Measurements from ENCODE around the gene CENPP.
"Not testable (repeated sequence)": the region's sequence is repeated elsewhere in the genome, so short reads cannot be mapped to it uniquely, and the experiment has no call there.

The CENPP gene

DNA sequence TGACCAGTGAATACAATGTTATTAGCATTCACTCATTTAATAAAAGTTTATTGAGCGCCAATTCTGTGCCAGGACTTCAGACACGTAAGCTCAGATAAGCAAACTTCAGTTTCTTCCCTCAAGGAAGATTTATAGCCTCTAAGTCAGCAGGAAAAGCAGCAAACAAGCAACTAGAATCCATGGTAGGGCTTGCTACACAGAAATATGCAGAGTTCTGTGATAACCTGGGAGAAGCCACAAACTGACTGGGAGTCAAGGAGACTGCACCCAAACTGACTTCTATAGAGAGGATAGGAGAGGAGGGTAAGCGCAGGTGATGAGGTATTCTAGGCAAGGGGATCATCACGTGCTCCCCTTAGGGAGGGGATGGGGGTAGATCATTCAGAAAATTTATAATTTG, 80.1 kb downstream of the CENPP start:
- DNase-seq (ENCODE audit: insufficient read length, low spot score) (no peak), FAIRE-seq (peak; percentile 40)
- TF ChIP-seq POLR2AphosphoS5 (IDR thresholded peaks at IDR 0.05; ENCODE audit: low read depth, low read length) (no peak), TAF1 (IDR thresholded peaks at IDR 0.05; ENCODE audit: low read depth, low read length) (no peak), SPI1 (IDR thresholded peaks at IDR 0.05; ENCODE audit: low read depth, low read length) (no peak), POU2F2 (IDR thresholded peaks at IDR 0.05; ENCODE audit: low read depth, low read length) (no peak), POLR2A (IDR thresholded peaks at IDR 0.05; ENCODE audit: low read depth, low read length) (no peak), PAX5 (IDR thresholded peaks at IDR 0.05; ENCODE audit: insufficient read depth, low read length, severe bottlenecking) (no peak)

DNA sequence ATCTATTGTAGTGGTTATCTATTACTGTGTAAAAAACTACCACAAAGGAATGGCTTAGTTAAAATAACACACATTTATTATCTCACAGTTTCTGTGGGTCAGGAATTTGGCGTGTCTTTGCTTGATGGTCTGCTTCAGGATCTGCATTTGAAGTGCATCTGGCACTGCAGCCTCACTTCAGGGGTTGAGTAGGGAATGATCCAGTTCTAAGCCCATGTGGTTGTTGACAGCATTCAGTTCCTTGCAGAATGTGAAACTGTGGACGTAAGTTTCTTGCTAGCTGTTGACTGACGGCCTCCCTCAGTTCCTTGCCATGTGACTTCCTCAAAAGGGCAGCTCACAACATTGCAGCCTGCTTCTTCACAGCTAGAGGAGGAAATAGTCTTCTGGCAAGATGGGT, 80.7 kb downstream of the CENPP start:
- no peak for DNase-seq (ENCODE audit: insufficient read length, low spot score)
- peak; percentile 88 for FAIRE-seq
- no peak for TF ChIP-seq POLR2AphosphoS5 (IDR thresholded peaks at IDR 0.05; ENCODE audit: low read depth, low read length)
- TF ChIP-seq SPI1 (IDR thresholded peaks at IDR 0.05; ENCODE audit: low read depth, low read length), result peak; percentile 82

DNA sequence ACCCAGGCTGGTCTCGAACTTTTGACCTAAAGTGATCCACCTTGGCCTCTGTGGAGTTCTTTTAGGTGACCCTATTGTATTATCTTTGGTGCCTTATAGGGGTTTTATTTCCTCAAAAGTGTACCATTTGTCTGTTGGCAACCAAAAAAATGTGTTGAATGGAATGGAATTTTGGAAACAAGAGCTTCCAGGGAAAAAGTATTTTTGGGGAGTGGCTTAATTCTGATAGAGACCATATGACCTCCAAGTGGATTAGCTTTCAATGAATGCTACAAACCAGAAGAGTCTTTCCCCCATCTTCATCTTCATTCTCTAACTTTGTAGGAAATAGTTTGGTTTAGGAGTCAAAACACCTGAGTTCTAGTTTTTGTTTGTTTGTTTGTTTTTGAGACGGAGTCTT, 82.1 kb downstream of the CENPP start:
- TF ChIP-seq TAF1 (IDR thresholded peaks at IDR 0.05; ENCODE audit: low read depth, low read length) (no peak), SPI1 (IDR thresholded peaks at IDR 0.05; ENCODE audit: low read depth, low read length) (no peak), POLR2A (IDR thresholded peaks at IDR 0.05; ENCODE audit: low read depth, low read length) (no peak), POU2F2 (IDR thresholded peaks at IDR 0.05; ENCODE audit: low read depth, low read length) (no peak)
- DNase-seq (ENCODE audit: insufficient read length, low spot score) (no peak), FAIRE-seq (no peak)

DNA sequence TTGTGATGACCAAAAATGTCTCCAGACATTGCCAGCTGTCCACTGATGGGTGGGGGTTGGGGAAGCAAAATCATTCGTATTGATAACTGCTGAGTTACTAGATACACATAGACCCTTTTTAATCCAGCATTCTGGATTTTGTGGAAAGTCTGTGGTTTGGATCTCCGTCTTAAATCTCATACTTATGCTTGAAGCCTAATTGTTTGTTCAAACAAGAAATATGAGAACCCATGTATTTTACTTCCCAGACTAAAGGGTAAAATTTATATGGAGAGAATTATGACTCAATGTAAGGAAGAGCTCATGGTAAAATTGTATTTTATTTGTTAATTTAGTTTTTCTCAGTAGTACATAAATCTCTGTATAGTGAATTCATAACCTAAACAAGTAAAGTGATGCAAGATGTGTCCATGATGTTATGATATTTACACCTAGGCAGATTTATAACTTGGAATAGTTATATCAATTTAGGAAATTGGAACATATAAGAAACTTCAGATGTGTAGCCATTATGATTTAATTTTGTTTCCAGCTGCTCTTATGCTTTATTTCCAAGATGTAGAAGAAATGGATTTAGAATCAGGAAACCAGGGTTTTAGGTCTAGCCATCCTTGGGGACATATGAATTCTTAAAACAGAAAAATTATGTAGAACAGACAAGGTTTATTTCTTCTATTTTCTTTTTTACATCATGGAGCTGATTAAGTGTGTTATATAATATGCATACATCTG, 83.2 kb downstream of the CENPP start:
- no peak for DNase-seq (ENCODE audit: insufficient read length, low spot score)
- TF ChIP-seq POLR2A (IDR thresholded peaks at IDR 0.05; ENCODE audit: low read depth, low read length), result no peak
- no peak for TF ChIP-seq POU2F2 (IDR thresholded peaks at IDR 0.05; ENCODE audit: low read depth, low read length)
- TF ChIP-seq SPI1 (IDR thresholded peaks at IDR 0.05; ENCODE audit: low read depth, low read length), result no peak
- FAIRE-seq, result no peak

DNA sequence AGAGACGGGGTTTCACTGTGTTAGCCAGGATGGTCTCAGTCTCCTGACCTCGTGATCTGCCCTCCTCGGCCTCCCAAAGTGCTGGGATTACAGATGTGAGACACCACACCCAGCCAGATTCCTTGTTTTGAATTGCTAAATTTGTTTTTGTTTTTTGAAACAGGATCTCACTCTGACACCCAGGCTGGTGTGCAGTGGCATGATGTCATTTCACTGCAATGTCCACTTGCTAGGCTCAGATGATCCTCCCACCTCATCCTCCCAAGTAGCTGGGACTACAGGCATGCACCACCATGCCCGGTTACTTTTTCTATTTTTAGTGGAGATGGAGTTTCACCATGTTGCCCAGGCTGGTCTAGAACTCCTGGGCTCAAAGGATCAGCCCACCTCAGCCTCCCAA, 85.4 kb downstream of the CENPP start:
- not testable (repeated sequence) for FAIRE-seq; DNase-seq (ENCODE audit: insufficient read length, low spot score)

DNA sequence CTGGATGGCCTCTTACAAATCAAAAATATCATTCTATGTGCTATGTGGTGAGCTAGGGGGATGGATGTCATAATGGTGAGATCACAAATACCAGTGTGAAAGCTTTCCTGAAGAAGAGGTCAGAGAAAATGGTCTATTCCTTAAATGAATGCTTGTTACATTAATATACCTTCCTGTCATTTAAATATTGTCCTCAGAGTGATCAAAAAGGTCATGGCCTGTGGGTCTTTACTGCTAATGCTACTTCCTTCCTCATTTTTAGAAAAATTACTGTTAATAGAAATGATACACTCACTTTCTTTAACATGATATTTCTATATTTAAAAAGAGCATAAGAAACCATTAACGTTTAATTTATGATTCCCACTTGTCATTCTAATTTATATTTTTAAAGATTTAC, 88.8 kb downstream of the CENPP start:
- FAIRE-seq (no peak), DNase-seq (ENCODE audit: insufficient read length, low spot score) (no peak)
- TF ChIP-seq POLR2AphosphoS5 (IDR thresholded peaks at IDR 0.05; ENCODE audit: low read depth, low read length), result no peak
- no peak for TF ChIP-seq TAF1 (IDR thresholded peaks at IDR 0.05; ENCODE audit: low read depth, low read length)
- no peak for TF ChIP-seq POU2F2 (IDR thresholded peaks at IDR 0.05; ENCODE audit: low read depth, low read length)
- TF ChIP-seq POLR2A (IDR thresholded peaks at IDR 0.05; ENCODE audit: low read depth, low read length), result no peak
- no peak for TF ChIP-seq PAX5 (IDR thresholded peaks at IDR 0.05; ENCODE audit: insufficient read depth, low read length, severe bottlenecking)
- TF ChIP-seq SPI1 (IDR thresholded peaks at IDR 0.05; ENCODE audit: low read depth, low read length), result no peak

DNA sequence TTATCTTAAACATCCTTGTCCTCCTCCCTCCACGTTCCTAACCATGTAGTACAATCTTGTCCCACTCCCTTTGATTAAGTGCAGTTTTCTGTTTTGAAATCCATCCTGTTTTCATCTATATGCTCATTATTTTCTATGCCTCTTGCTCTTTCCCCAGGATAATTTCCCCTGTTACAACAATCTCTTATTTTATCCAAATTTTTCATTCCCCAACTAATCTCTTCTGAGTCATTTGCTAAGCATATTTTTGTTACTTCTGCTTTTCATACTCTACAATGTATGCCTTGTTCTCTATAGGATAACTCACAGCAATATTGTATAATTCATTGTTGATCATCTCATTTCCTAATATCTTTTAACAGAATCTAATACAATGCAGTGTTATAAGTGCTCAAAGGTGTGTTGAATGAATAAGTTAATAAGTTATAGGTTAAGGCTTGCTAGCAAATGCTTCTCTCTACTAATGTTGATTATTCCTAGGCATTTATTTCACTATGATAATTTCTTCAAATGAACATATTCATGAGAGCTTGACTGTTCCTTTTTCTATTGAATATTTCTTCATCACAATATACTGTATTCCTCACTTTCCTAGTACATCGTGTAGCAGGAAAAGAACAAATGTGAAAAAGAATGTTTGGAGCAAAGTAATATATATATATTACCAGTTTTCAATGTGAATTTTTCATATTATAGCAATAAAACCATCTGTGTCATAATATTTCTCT, 97.0 kb downstream of the CENPP start:
- TF ChIP-seq TAF1 (IDR thresholded peaks at IDR 0.05; ENCODE audit: low read depth, low read length) (no peak), POLR2A (IDR thresholded peaks at IDR 0.05; ENCODE audit: low read depth, low read length) (no peak), SPI1 (IDR thresholded peaks at IDR 0.05; ENCODE audit: low read depth, low read length) (no peak), POLR2AphosphoS5 (IDR thresholded peaks at IDR 0.05; ENCODE audit: low read depth, low read length) (no peak), POU2F2 (IDR thresholded peaks at IDR 0.05; ENCODE audit: low read depth, low read length) (no peak), PAX5 (IDR thresholded peaks at IDR 0.05; ENCODE audit: insufficient read depth, low read length, severe bottlenecking) (no peak)
- FAIRE-seq (no peak), DNase-seq (ENCODE audit: insufficient read length, low spot score) (no peak)

DNA sequence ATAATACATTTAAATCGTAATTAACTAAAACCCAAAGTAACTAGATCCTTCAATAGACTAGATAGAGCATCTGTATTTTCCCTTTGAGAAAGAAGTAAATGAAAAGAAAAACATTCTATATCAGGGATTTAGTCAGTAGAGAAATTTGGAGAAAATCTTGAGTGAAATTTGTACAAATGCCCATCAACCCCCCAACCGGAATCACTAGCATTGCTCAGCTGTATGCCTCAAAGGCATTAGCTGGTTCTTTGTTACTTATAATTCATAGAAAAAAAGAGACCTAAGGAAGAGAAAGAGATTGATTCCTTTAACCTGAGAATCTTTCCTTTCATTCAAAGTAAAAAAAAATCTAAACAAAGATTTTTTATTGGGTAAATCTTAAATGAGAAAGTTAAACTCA, 97.9 kb downstream of the CENPP start:
- TF ChIP-seq TAF1 (IDR thresholded peaks at IDR 0.05; ENCODE audit: low read depth, low read length), result no peak
- TF ChIP-seq POU2F2 (IDR thresholded peaks at IDR 0.05; ENCODE audit: low read depth, low read length), result no peak
- TF ChIP-seq SPI1 (IDR thresholded peaks at IDR 0.05; ENCODE audit: low read depth, low read length), result no peak
- no peak for TF ChIP-seq PAX5 (IDR thresholded peaks at IDR 0.05; ENCODE audit: insufficient read depth, low read length, severe bottlenecking)
- TF ChIP-seq POLR2A (IDR thresholded peaks at IDR 0.05; ENCODE audit: low read depth, low read length), result no peak
- DNase-seq (ENCODE audit: insufficient read length, low spot score) (no peak), FAIRE-seq (no peak)

DNA sequence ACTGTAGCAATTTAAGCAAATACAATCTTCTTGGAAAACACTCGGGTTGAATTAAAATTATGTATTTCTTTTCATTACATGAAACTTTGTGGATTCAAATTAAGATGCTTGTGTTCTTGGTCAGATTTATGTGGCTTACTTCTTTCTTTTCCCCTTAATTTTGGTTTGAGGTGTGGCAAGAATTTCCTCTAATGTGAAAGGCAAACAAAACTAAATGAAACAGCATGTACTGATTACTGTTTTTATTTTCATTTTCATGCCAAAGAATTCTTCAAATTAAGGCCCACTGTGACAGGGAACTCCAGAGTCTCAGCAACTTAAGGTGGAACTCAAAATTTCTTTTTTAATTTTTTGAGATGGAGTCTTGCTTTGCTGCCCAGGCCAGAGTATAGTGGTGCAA, 98.6 kb downstream of the CENPP start, which contains the start of gene OMD:
Gene OMD, minus strand, starts transcription at position 132 of the 400 bp plus-strand sequence. CDS start 6,913 bp downstream, outside the sequence.
- FAIRE-seq (no peak), DNase-seq (ENCODE audit: insufficient read length, low spot score) (no peak)
- TF ChIP-seq PAX5 (IDR thresholded peaks at IDR 0.05; ENCODE audit: insufficient read depth, low read length, severe bottlenecking) (no peak), POLR2AphosphoS5 (IDR thresholded peaks at IDR 0.05; ENCODE audit: low read depth, low read length) (no peak), SPI1 (IDR thresholded peaks at IDR 0.05; ENCODE audit: low read depth, low read length) (no peak), TAF1 (IDR thresholded peaks at IDR 0.05; ENCODE audit: low read depth, low read length) (no peak), POLR2A (IDR thresholded peaks at IDR 0.05; ENCODE audit: low read depth, low read length) (no peak)

DNA sequence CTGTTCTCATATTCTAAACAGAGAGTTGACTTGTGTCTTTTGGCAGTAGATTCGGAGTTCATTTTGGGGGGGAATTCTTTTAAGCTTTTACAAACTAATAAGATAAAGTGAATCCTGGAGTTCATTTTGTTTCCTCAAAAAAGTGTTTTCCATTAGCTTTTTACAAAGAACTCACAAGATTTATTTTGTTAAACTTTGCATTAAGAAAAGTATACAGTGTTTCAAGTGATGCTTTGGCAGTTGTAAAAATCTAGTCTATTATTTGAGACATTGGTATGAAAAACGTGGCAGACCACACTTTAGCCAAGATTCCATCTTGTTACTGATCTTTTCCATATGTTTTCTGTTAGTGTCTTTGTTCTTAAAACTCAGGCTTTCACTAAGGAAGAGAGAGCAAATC, 99.7 kb downstream of the CENPP start:
- no peak for TF ChIP-seq PAX5 (IDR thresholded peaks at IDR 0.05; ENCODE audit: insufficient read depth, low read length, severe bottlenecking)
- no peak for TF ChIP-seq TAF1 (IDR thresholded peaks at IDR 0.05; ENCODE audit: low read depth, low read length)
- no peak for TF ChIP-seq POLR2AphosphoS5 (IDR thresholded peaks at IDR 0.05; ENCODE audit: low read depth, low read length)
- no peak for TF ChIP-seq POLR2A (IDR thresholded peaks at IDR 0.05; ENCODE audit: low read depth, low read length)
- no peak for FAIRE-seq
- DNase-seq (ENCODE audit: insufficient read length, low spot score), result no peak
